Naive thymus-derived CD4-positive, alpha-beta T cell (primary cell): ENCODE data around the gene MED20. TPM values are rescaled to one million over a fixed set of nuclear protein-coding genes. Genes with fewer than 3 reads are reported as not detected.

Experiments used
- ATAC-seq: fragments of 150-1000 bp; cut with Tn5 transposase; 2 replicates; pipeline ENCODE4 v1.10.0; 2021; ENCODE audit warnings: mild to moderate bottlenecking, moderate library complexity
- CTCF ChIA-PET: fragments of 350-600 bp; sonication (Branson Sonifier 250); formaldehyde crosslinking; loops from one replicate; lab custom pipeline; 2021; ENCODE audit warnings: antibody characterized with exemption; lab: Charles Lee
- POLR2A ChIA-PET: fragments of 350-600 bp; sonication (Branson Sonifier 250); formaldehyde crosslinking; loops from one replicate; lab custom pipeline; 2021; ENCODE audit warnings: antibody characterized with exemption, inconsistent platforms; lab: Charles Lee
- DNase-seq, 9 donors: peaks; one replicate each; pipeline versions ENCODE4 v3.0.0 to v3.0.0-alpha.2; 2020 to 2022; ENCODE audit warnings: mixed read lengths in 1 of 9
- H3K27ac ChIP-seq: one replicate; pipeline ENCODE4 v1.7.0; 2013; ENCODE audit warnings: mild to moderate bottlenecking, low read depth, low read length, moderate library complexity
- H3K27me3 ChIP-seq, 2 donors: one replicate each; pipeline ENCODE4 v1.7.0; 2013; ENCODE audit warnings: low read length in 2 of 2, mild to moderate bottlenecking in 2 of 2, moderate library complexity in 2 of 2; ENCODE audit not compliant: control insufficient read depth in 2 of 2, insufficient read depth in 2 of 2
- H3K36me3 ChIP-seq, 3 experiments: 1 replicate in 2 of 3; 2 replicates in 1 of 3; pipeline ENCODE4 v1.7.0; 2013; ENCODE audit warnings: low read length in 3 of 3, mild to moderate bottlenecking in 3 of 3, moderate library complexity in 1 of 3; ENCODE audit not compliant: insufficient read depth in 3 of 3, control insufficient read depth in 2 of 3
- H3K4me1 ChIP-seq, 2 donors: one replicate each; pipeline ENCODE4 v1.7.0; 2013; ENCODE audit warnings: low read length in 2 of 2, mild to moderate bottlenecking in 2 of 2, moderate library complexity in 1 of 2; ENCODE audit not compliant: control insufficient read depth in 2 of 2, insufficient read depth in 2 of 2
- H3K4me3 ChIP-seq: 2 replicates; pipeline ENCODE4 v1.7.0; 2013; ENCODE audit warnings: mild to moderate bottlenecking, low read length
- H3K9me3 ChIP-seq, 3 experiments: 1 replicate in 2 of 3; 2 replicates in 1 of 3; pipeline ENCODE4 v1.7.0; 2013; ENCODE audit warnings: low read length in 3 of 3; ENCODE audit not compliant: control insufficient read depth in 2 of 3
- H3K27ac Mint-ChIP-seq, 9 donors: one replicate each; pipeline ENCODE4 v1.8.0; 2020 to 2022; ENCODE audit warnings: mixed read lengths in 9 of 9, mild to moderate bottlenecking in 8 of 9, moderate library complexity in 5 of 9, inconsistent platforms in 2 of 9
- H3K27me3 Mint-ChIP-seq, 5 donors: one replicate each; pipeline ENCODE4 v1.8.0; 2021 to 2022; ENCODE audit warnings: mixed read lengths in 5 of 5, mild to moderate bottlenecking in 1 of 5
- H3K36me3 Mint-ChIP-seq, 5 donors: one replicate each; pipeline ENCODE4 v1.8.0; 2020 to 2022; ENCODE audit warnings: mixed read lengths in 5 of 5, mild to moderate bottlenecking in 3 of 5, inconsistent platforms in 1 of 5
- H3K4me1 Mint-ChIP-seq, 7 donors: one replicate each; pipeline ENCODE4 v1.8.0; 2020 to 2022; ENCODE audit warnings: mixed read lengths in 7 of 7, mild to moderate bottlenecking in 3 of 7, inconsistent platforms in 1 of 7
- H3K4me3 Mint-ChIP-seq, 10 donors: one replicate each; pipeline ENCODE4 v1.8.0; 2020 to 2022; ENCODE audit warnings: mild to moderate bottlenecking in 10 of 10, mixed read lengths in 10 of 10, moderate library complexity in 6 of 10, inconsistent platforms in 2 of 10
- H3K9me3 Mint-ChIP-seq, 11 donors: one replicate each; pipeline ENCODE4 v1.8.0; 2020 to 2022; ENCODE audit warnings: mixed read lengths in 11 of 11, mild to moderate bottlenecking in 4 of 11, inconsistent platforms in 1 of 11, moderate library complexity in 1 of 11
- intact Hi-C, 2 donors: fragments of 100-400 bp; cut with micrococcal nuclease; formaldehyde crosslinking; loops; one replicate each; pipeline ENCODE4 v1.15.1; 2023
- polyA plus RNA-seq, 2 donors: library from polyadenylated mRNA; unstranded; fragments of 300-500 nt; fragmentation: Illumina TruSeq; gene quantifications; one replicate each; pipeline ENCODE4 v1.2.3, GENCODE V29; 2021
- total RNA-seq, 6 experiments: library from RNA in 5 of 6; stranded (reverse) in 5 of 6; gene quantifications; 1 replicate in 5 of 6; 2 replicates in 1 of 6; pipeline ENCODE4 v1.2.3 and lab custom pipeline; 2021 to 2026

Gene MED20
- total and polyA plus RNA-seq, 7 experiments from 2014 or later, result 4.2 to 21.7 (median 7.6) TPM

DNA sequence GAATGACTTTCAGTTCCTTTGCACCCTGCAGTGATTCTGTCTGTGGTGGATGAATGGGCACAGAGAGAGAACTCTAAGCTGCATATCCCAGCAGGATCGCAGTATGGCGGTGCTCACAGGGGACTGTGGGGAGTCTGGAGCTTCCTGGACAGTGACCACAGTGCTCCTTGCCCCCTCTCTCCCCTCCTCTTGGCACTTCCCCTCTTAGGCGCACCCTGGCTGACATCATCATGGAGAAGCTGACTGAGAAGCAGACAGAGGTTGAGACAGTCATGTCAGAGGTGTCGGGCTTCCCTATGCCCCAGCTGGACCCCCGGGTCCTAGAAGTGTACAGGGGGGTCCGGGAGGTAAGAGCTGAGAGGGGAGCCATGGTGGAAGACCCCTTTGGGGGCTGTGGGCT, 9.0 kb upstream of the MED20 start:
- ChIA-PET POLR2A (interaction anchor here (1.1 to 1.8 kb wide), 4 partner anchors 9 to 121 kb away, joined by 3 to 6 read pairs (median 5); partner anchors contain the start of genes BYSL and MED20), CTCF (interaction anchor here (0.8 to 2.0 kb wide), 2 partner anchors 9 kb away, joined by 4 to 14 read pairs; partner anchors contain the start of genes BYSL and MED20)
- peaks cover 8 to 43% (median 20%) of the 10 kb centered on the region in 5 donors for H3K36me3 Mint-ChIP-seq
- no peak for ATAC-seq
- H3K9me3 Mint-ChIP-seq, result peaks cover 0 to 2% (median 0%) of the 10 kb centered on the region in 11 donors
- H3K4me1 Mint-ChIP-seq, result peaks cover 10 to 43% (median 30%) of the 10 kb centered on the region in 7 donors
- H3K4me3 Mint-ChIP-seq, result no peak overlapping the region
- Histone ChIP-seq H3K27me3 (no peaks in the 10 kb centered on the region), H3K4me3 (no peak overlapping the region), H3K36me3 (peaks cover 2 to 78% (median 39%) of the 10 kb centered on the region in 3 experiments), H3K4me1 (peaks cover 0 to 5% of the 10 kb centered on the region in 2 donors), H3K9me3 (no peaks in the 10 kb centered on the region), H3K27ac (peak overlapping the region; percentile 7)
- peak overlapping the region in 4 of 9 donors; percentile 47 to 72 (median 60) for H3K27ac Mint-ChIP-seq
- H3K27me3 Mint-ChIP-seq, result no peaks in the 10 kb centered on the region
- no peak for DNase-seq
- intact Hi-C loops, result loop anchor here (10.0 kb wide), 2 partner anchors 815 to 1705 kb away; partner anchors contain the start of genes MAD2L1BP (in 1 of the 2) and TBCC (in 1 of the 2)

DNA sequence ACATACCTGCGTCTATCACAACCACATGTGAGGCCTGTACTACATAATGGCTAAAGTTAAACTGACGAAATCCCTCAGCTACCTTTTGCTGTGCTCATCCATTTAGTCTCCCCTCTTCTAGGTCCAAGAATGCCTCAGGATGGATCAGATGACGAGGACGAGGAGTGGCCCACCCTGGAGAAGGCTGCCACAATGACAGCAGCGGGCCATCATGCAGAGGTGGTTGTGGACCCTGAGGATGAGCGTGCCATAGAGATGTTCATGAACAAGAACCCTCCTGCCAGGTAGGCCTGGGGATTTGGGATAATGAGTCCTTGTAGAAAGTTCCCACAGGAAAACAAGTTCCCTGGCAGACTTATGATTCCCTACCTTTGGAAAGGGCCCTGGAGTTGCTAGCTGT, 6.3 kb upstream of the MED20 start:
- CTCF ChIA-PET, result interaction anchor here (0.6 to 1.9 kb wide), 3 partner anchors 9 to 219 kb away, joined by 3 to 9 read pairs (median 3); no protein-coding TSS in a partner anchor
- intact Hi-C loops, result loop anchor here in 1 of 2 donors (10.0 kb wide), 1 partner anchor 818 kb away; the partner anchor contains the start of gene TBCC
- H3K27me3 ChIP-seq, result no peaks in the 10 kb centered on the region
- peaks cover 0 to 53% (median 28%) of the 10 kb centered on the region in 3 experiments for H3K36me3 ChIP-seq
- H3K4me1 ChIP-seq, result peaks cover 7 to 9% of the 10 kb centered on the region in 2 donors
- H3K9me3 ChIP-seq, result no peaks in the 10 kb centered on the region
- POLR2A ChIA-PET, result interaction anchor here (0.5 to 4.8 kb wide), 5 partner anchors 9 to 119 kb away, joined by 3 to 22 read pairs (median 4); no protein-coding TSS in a partner anchor
- ATAC-seq, result no peak
- DNase-seq, result no peak
- H3K4me3 ChIP-seq, result no peak overlapping the region
- no peak overlapping the region for H3K4me3 Mint-ChIP-seq
- peaks cover 0 to 9% (median 0%) of the 10 kb centered on the region in 11 donors for H3K9me3 Mint-ChIP-seq
- peaks cover 20 to 50% (median 37%) of the 10 kb centered on the region in 7 donors for H3K4me1 Mint-ChIP-seq
- H3K27ac ChIP-seq, result peak overlapping the region; percentile 23
- H3K27me3 Mint-ChIP-seq, result no peaks in the 10 kb centered on the region
- H3K36me3 Mint-ChIP-seq, result peaks cover 0 to 36% (median 13%) of the 10 kb centered on the region in 5 donors
- peak overlapping the region in 8 of 9 donors; percentile 53 to 86 (median 72) for H3K27ac Mint-ChIP-seq

DNA sequence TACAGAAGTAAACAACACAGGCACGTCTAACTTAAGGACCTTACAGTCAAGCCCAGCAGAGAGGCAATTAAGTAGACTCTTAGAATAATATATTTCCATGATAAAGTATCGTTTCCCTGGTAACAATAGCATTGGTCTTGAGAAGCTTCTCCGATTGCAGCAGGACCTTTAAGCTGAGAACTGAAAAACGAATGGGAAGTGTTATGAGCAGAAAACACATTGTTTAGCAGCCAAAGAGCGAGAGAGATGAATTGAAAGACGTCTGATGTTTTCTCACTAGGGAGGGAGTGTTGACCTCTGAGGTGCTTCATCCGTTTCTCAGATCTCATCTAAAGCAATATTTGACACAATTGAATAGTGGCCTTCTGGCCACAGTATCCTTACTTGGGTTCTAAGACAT, 1.2 kb upstream of the MED20 start:
- H3K36me3 Mint-ChIP-seq, result peaks cover 0 to 18% (median 0%) of the 10 kb centered on the region in 5 donors
- intact Hi-C loops, result loop anchor here in 1 of 2 donors (10.0 kb wide), 1 partner anchor 823 kb away; the partner anchor contains the start of gene TBCC
- peaks cover 20 to 24% of the 10 kb centered on the region in 2 donors for H3K4me1 ChIP-seq

DNA sequence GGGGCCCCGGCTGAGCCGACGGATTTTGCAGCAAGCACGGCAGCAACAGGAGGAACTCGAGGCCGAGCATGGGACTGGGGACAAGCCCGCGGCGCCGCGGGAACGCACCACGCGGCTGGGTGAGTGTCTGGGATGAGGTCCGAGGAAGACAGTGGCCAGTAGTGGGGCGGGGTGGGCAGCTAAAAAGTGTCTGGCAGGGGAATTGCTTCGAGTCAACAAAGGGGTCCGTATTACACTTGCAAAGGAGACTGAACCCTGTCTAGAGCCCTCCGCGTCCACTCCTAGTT, 716 bp upstream of the MED20 start:
- peaks cover 0 to 6% (median 0%) of the 10 kb centered on the region in 3 experiments for H3K36me3 ChIP-seq
- DNase-seq, result no peak
- ChIA-PET POLR2A (interaction anchor here (0.9 to 2.6 kb wide), 18 partner anchors 9 to 1594 kb away, joined by 3 to 22 read pairs (median 4); partner anchors contain the start of genes TAF8, TOMM6 and UBR2), CTCF (interaction anchor here (0.8 to 2.0 kb wide), 11 partner anchors 9 to 140 kb away, joined by 3 to 27 read pairs (median 4); partner anchors contain the start of gene TOMM6)
- peak overlapping the region; percentile 94 to 100 (median 99) for H3K27ac Mint-ChIP-seq
- H3K27me3 Mint-ChIP-seq, result peaks cover 0 to 3% (median 0%) of the 10 kb centered on the region in 5 donors
- peaks cover 0 to 18% (median 2%) of the 10 kb centered on the region in 5 donors for H3K36me3 Mint-ChIP-seq
- peaks cover 20 to 24% of the 10 kb centered on the region in 2 donors for H3K4me1 ChIP-seq
- H3K4me3 ChIP-seq, result peak overlapping the region; percentile 76
- ATAC-seq, result no peak
- peak overlapping the region; percentile 95 to 100 (median 99) for H3K4me3 Mint-ChIP-seq
- intact Hi-C loops, result loop anchor here (1.0 to 10.0 kb wide), 16 partner anchors 15 to 1058 kb away; partner anchors contain the start of genes MRPS10 (in 2 of the 2), TFEB (in 2 of the 2), TOMM6 (in 2 of the 2) and USP49 (in 2 of the 2)
- H3K4me1 Mint-ChIP-seq, result peaks cover 27 to 59% (median 51%) of the 10 kb centered on the region in 7 donors
- no peaks in the 10 kb centered on the region for H3K9me3 ChIP-seq
- H3K27ac ChIP-seq, result peak overlapping the region; percentile 95
- peaks cover 0 to 14% (median 0%) of the 10 kb centered on the region in 11 donors for H3K9me3 Mint-ChIP-seq
- no peaks in the 10 kb centered on the region for H3K27me3 ChIP-seq

More for the DNA sequence above, 1.2 kb upstream of the MED20 start:
- Mint-ChIP-seq H3K4me3 (peak overlapping the region; percentile 95 to 100 (median 99)), H3K9me3 (peaks cover 0 to 14% (median 0%) of the 10 kb centered on the region in 11 donors), H3K27ac (peak overlapping the region; percentile 94 to 100 (median 99)), H3K27me3 (peaks cover 0 to 3% (median 0%) of the 10 kb centered on the region in 5 donors), H3K4me1 (peaks cover 27 to 59% (median 51%) of the 10 kb centered on the region in 7 donors)
- Histone ChIP-seq H3K36me3 (peaks cover 0 to 8% (median 1%) of the 10 kb centered on the region in 3 experiments), H3K27me3 (no peaks in the 10 kb centered on the region), H3K9me3 (no peaks in the 10 kb centered on the region), H3K27ac (peak overlapping the region; percentile 95), H3K4me3 (peak overlapping the region; percentile 76)
- ATAC-seq (no peak), DNase-seq (no peak)
- ChIA-PET POLR2A (interaction anchor here (0.9 to 2.6 kb wide), 7 partner anchors 14 to 642 kb away, joined by 3 to 22 read pairs (median 3); partner anchors contain the start of gene UBR2), CTCF (interaction anchor here (1.0 to 2.0 kb wide), 6 partner anchors 8 to 140 kb away, joined by 3 to 27 read pairs (median 9); no protein-coding TSS in a partner anchor)

DNA sequence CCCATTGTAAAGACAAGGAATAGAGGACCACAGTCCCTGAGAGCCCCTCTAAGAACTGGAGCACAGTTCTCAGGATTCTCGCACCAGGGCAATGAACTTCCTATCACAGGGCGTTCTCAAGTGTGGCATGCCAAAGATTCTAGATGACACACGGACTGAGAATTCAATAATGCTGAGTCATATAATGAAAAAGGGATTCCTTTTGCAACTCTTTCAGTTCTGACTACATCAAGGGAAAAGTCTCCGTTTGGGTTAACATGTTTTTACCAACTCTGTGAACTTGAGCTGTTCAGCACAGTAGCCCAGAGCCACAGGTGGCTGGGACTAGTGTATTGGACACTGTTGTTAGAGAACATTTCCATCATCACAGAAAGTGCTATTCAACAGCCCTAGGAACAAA, 3.4 kb downstream of the MED20 start:
- no peaks in the 10 kb centered on the region for H3K9me3 ChIP-seq
- no peak overlapping the region for H3K4me3 ChIP-seq
- H3K4me1 Mint-ChIP-seq, result peaks cover 14 to 46% (median 33%) of the 10 kb centered on the region in 7 donors
- H3K4me1 ChIP-seq, result peaks cover 14 to 20% of the 10 kb centered on the region in 2 donors
- DNase-seq (no peak), ATAC-seq (no peak)
- H3K36me3 Mint-ChIP-seq, result peaks cover 4 to 25% (median 6%) of the 10 kb centered on the region in 5 donors
- H3K27me3 Mint-ChIP-seq, result peaks cover 0 to 3% (median 0%) of the 10 kb centered on the region in 5 donors
- intact Hi-C loops, result no loop called here
- peak overlapping the region in 1 of 9 donors; percentile 64 for H3K27ac Mint-ChIP-seq
- no peak overlapping the region for H3K27ac ChIP-seq
- CTCF ChIA-PET, result no interaction called here
- peaks cover 0 to 26% (median 5%) of the 10 kb centered on the region in 3 experiments for H3K36me3 ChIP-seq
- H3K4me3 Mint-ChIP-seq, result peak overlapping the region in 1 of 10 donors; percentile 33
- H3K9me3 Mint-ChIP-seq, result peaks cover 0 to 12% (median 0%) of the 10 kb centered on the region in 11 donors
- H3K27me3 ChIP-seq, result no peaks in the 10 kb centered on the region
- POLR2A ChIA-PET, result interaction anchor here (0.7 kb wide), 1 partner anchor 129 kb away, joined by 3 read pairs; no protein-coding TSS in a partner anchor

DNA sequence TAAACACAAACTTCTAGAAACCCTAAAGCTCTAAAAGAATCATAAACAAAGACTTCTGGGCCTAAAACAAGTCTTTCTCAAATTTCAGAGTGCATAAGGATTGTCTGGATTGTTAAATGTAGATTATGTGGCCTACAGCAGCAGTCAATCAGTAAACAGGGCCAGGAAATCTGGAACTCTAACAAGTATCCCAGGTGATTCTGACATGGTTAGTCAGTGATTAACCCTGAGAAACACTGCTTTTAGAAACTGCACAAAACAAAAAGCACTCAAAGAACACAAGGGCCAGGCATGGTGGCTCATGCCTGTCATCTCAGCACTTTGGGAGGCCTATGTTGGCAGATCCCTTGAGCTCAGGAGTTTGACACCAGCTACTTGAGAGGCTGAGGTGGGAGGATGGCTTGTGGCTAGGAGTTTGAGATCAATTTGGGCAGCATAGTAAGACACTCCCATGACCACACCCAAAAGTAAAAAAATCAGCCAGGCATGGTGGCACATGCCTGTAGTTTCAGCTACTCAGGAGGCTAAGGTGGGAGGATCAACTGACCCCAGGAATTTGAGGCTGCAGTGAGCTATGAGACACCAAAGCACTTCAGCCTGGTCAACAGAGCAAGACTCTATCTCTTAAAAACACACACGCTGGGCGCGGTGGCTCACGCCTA, 5.9 kb downstream of the MED20 start:
- H3K36me3 Mint-ChIP-seq, result peaks cover 4 to 32% (median 6%) of the 10 kb centered on the region in 5 donors

More for the DNA sequence above, 5.9 kb downstream of the MED20 start:
- Mint-ChIP-seq H3K4me1 (peaks cover 3 to 33% (median 12%) of the 10 kb centered on the region in 7 donors), H3K4me3 (no peak overlapping the region), H3K27me3 (no peaks in the 10 kb centered on the region), H3K27ac (no peak overlapping the region), H3K9me3 (no peaks in the 10 kb centered on the region)
- Histone ChIP-seq H3K27ac (no peak overlapping the region), H3K27me3 (no peaks in the 10 kb centered on the region), H3K4me1 (peaks cover 1 to 7% of the 10 kb centered on the region in 2 donors), H3K36me3 (peaks cover 0 to 23% (median 5%) of the 10 kb centered on the region in 3 experiments), H3K4me3 (no peak overlapping the region), H3K9me3 (no peaks in the 10 kb centered on the region)
- CTCF ChIA-PET, result interaction anchor here (1.2 kb wide), 1 partner anchor 9 kb away, joined by 3 read pairs; no protein-coding TSS in a partner anchor
- DNase-seq (no peak), ATAC-seq (no peak)
- POLR2A ChIA-PET, result no interaction called here
- intact Hi-C loops, result no loop called here
